GM21390 (cell line): ENCODE results near the gene TBC1D5.
A peak's percentile ranks its signal among the peaks of the same experiment; 100 is the strongest.
"Not testable (repeated sequence)": the region's sequence is repeated elsewhere in the genome, so short reads cannot be mapped to it uniquely, and the experiment has no call there.

Experiments
- ATAC-seq: cut with Tn5 transposase; IDR thresholded peaks from one replicate; pipeline ENCODE4 v1.9.1; 2021; ENCODE audit not compliant: unreplicated experiment

Gene TBC1D5

DNA sequence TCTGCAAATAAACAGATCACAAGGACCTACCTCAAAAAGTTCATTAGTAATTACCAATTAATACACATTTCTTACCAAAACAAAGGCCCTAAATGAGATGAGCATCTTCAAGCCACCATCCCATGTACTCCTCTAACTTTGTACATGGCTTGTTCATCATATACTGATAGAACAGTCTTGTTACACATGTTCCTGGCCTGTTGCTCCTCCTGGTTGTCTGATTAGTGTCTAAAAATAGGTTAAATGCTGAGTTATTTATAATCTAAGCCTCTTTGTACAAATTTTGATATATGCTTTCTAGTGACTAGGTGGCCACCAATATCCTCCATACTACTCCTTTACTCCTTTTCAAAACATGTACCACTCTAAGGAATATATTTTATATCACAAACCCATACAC, 25.0 kb downstream of the TBC1D5 start:
- no peak for ATAC-seq

DNA sequence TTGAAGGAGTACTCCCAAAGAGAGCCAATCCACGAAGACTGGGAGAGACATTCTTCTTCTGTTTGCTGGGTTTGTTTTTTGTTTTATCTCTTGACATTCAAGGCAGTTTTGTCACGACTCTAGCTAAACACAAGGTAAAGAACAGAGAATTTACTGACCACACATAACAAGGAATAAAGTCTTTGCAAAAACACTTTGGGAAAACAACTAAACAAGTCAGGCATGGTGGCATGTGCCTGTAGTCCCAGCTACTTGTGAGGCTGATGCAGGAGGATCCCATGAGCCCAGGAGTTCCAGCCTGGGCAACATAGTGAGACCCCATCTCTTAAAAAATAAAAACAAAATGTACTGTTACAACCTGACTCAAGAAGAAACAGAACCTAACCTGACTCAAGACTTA, 28.0 kb downstream of the TBC1D5 start:
- no peak for ATAC-seq

GRCh38 chr3:17709236-17709810, 33.1 kb downstream of the TBC1D5 start:
- ATAC-seq: no peak

DNA sequence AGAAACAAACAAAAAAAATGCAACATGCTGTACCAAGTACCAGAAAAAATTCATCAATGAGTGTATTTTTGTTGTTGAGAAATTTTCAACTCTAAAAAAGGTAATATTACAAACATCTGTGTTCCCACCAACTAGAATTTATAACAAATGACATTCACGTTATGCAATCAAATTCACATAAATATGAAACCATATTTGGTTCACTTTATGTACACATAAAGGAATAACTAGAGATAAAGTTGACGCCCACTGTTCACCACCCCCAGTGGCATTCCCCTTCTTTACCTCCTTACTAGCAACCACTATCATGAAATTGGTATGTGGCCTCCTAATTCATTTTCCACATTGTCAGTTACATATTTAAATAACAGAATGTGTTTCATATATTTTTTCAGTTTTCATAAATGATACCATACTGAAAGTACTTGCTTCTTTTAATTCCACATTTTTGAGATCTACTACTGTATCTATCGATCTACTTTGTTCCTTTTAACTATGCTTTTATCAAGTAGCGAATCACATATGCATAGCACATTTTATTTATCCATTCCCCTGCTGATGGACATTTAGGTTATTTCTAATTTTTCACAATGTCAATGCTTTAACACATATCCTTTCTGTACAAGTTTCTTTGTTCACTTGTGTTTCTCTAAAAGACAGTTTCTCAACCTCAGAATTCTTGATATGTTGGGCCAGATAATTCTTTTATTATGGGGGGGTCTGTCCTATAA, 34.5 kb downstream of the TBC1D5 start:
- ATAC-seq: no peak

GRCh38 chr3:17705991-17706390, 36.4 kb downstream of the TBC1D5 start:
- not testable (repeated sequence) for ATAC-seq

DNA sequence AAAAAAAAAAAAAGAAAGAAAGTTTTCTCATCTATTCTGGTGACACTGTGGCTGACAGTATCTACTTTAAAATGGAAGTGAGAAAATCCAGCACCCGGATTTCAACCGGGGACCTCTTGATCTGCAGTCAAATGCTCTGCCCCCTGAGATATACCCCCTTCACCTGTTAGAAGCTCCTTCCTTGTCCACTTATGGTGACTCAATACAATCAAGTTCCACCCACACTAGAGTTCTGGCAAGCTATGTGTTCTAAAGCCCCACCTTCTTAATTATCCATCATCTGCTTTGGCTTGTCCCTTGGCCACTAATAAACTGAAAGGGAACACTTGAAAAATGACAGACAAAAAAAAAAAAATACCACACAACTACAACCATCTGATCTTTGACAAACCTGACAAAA, 42.6 kb downstream of the TBC1D5 start:
- not testable (repeated sequence) for ATAC-seq

DNA sequence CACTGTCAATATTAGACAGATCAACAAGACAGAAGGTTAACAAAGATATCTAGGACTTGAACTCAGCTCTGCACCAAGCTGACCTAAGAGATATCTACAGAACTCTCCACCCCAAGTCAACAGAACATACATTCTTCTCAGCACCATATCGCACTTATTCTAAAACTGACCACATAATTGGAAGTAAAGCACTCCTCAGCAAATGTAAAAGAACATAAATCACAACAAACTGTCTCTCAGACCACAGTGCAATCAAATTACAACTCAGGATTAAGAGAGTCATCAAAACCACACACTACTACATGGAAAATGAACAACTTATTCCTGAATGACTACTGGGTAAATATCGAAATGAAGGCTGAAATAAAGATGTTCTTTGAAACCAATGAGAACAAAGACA, 46.8 kb downstream of the TBC1D5 start:
- not testable (repeated sequence) for ATAC-seq

DNA sequence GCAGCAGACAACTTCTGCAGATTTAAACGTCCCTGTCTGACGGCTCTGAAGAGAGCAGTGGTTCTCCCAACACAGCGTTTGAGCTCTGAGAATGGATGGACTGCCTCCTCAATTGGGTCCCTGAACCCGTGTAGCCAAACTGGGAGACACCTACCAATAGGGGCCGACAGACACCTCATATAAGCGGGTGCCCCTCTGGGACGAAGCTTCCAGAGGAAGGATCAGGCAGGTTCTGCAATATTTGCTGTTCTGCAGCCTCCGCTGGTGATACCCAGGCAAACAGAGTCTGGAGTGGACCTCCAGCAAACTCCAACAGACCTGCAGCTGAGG, 48.8 kb downstream of the TBC1D5 start:
- not testable (repeated sequence) for ATAC-seq

DNA sequence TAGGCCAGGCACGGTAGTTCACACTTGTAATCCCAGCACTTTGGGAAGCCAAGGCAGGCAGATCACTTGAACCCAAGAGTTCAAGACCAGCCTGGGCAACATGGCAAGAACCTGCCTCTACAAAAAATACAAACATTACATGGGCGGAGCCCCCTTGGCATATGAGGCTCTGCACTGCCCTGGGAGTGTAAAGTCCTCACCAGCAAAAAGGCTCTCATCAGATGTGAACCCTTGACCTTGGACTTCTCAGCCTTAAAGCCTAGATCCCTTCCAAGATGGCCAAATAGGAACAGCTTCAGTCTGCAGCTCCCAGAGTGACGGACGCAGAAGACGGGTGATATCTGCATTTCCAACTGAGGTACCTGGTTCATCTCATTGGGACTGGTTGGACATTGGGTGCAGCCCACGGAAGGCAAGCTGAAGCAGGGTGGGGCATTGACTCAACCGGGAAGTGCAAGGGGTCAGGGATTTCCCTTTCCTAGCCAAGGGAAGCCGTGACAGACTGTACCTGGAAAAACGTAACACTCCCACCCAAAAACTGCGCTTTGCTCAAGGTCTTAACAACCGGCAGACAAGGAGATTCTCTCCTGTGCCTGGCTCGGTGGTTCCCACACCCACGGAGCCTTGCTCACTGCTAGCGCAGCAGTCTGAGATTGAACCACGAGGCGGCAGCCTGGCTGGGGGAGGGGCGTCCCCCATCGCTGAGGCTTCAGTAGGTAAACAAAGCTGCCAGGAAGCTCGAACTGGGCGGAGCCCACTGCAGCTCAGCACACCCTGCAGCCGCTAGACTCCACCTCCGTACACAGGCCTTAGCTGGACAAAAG, 49.4 kb downstream of the TBC1D5 start:
- ATAC-seq: not testable (repeated sequence)

DNA sequence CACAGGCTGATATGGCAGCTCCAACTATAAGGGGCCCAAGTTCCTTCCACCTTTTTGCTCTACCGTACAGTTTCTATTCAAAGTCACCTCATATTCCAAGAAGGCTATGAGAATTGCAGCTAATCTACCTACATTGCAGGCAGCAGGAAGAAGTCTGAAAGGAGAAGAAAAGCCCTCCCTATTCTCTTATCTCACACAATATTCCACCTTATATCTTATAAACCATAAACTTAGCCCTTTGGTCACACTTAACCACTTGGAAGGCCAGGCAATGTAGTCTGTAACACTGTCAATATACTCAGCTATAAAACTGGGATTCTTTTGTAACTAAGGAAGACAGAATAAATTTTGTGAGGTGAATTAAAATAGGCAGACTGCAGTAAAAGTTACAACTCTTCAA, 54.9 kb downstream of the TBC1D5 start:
- no peak for ATAC-seq

GRCh38 chr3:17686613-17687012, 55.8 kb downstream of the TBC1D5 start:
- no peak for ATAC-seq

- no peak for ATAC-seq
Measured at GRCh38 chr3:17683542-17684207, 58.8 kb downstream of the TBC1D5 start.

- ATAC-seq: no peak
Measured at GRCh38 chr3:17680530-17680929, 61.9 kb downstream of the TBC1D5 start.

DNA sequence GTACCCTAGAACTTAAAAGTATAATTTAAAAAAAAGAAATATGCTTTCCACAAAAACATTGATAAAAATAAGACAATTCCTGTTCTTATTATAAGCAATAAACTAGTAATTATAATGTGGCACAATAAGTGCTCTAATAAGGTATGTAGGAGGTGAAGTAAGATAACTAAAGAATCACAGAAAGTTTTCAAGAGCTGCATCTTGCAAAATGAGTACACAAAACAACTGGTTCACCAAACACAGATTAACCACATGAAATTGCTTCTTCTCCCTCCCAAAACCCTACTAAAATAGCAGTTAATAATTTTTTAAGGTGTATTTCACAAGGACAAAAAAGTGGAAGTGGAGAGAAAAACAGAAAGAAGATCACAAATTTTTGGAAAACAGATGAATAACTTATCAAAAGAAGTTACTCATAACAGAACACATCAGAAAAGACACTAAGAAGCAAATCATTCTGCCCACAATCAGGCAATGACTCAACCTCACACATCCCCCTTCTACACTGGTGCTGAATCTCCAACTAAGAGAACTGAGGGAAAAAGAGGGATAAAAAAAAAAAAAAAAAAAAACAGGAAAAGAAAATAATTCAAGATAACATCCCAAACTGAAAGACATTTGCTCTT, 64.2 kb downstream of the TBC1D5 start:
- peak; percentile 82 for ATAC-seq

DNA sequence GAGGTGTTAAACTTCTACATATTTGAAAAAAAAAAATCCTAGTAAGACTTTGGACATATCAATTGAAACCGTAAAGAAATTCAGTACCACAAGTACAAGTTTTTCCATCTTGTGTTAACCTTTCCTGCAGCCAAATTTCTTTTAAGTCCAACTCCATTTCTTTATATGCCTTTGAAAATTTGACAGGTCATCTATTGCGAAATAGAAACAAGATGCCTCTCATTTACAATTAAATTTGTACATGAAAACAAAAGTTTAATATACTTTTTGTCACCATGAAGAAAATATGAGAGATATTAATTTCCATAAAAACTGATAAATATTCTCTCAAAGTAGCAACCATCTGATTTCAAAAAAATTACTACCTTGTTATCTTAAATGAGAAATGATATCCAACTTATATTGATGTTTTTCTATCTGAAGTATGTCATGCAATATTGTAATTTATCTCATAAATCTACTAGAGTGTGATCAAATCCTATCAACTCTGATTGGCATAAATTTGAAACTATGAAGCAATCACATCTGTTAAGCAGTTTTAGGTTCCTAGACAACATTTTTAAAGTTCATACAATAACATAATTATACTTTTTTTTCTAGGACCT, 68.2 kb downstream of the TBC1D5 start:
- no peak for ATAC-seq

DNA sequence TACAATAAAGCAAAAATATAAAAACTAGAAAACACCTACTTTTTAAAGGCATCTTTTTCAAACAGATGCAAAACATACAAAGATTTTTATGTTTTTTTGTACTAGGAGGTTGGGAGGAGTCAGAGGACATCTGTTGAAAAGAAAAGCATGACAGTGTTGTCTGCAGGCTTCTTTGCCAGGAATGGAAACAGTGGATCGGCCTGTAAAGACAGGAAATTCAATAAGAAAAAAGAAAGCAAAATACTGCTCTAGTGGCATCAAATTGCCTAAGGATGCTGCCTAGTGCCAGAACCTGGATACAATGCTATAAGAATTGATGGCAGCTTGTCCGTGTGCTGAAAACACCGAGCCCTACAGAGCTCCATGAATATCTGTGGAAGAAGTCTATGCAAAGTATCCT, 69.9 kb downstream of the TBC1D5 start:
- ATAC-seq: no peak

GRCh38 chr3:17670749-17671148, 71.7 kb downstream of the TBC1D5 start:
- no peak for ATAC-seq

DNA sequence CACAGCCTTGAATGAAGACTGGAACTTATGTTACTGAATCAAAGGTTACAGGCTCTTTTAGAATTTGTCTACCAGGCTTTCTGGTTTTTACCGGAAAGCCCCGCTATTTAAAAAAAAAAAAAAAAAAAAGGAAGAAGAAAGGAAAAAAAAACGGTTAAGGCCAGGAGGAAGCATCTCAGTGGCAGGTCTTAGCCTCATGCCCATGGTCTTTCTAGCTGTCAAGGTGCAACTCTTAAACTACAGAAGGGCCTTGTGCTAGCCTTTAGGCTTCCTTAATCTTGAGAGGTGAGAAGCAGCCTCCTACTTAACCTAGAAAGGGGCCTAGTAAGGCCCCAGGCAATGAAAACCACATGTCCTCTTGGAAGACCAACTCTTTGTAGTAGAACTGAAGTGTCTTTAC, 77.5 kb downstream of the TBC1D5 start:
- no peak for ATAC-seq

GRCh38 chr3:17656264-17656663, 86.2 kb downstream of the TBC1D5 start:
- ATAC-seq: no peak

DNA sequence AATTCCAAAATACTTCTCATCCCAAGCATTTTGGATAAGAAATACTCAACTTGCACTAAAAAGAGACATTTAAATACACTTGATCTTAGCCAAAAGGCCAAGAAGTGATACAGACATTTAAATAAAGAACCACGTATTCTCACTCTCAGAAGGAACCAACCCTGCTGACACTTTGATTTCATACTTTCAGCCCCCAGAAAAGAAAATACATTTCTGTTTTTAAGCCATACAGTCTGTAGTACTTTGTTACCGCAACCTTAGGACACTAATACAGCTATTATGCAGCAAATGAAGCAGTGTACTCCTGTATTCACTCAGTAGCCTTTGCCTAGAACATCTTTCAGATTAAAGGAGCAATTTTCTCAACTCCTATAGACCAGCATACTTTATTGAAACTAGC, 86.7 kb downstream of the TBC1D5 start:
- ATAC-seq: peak; percentile 93

DNA sequence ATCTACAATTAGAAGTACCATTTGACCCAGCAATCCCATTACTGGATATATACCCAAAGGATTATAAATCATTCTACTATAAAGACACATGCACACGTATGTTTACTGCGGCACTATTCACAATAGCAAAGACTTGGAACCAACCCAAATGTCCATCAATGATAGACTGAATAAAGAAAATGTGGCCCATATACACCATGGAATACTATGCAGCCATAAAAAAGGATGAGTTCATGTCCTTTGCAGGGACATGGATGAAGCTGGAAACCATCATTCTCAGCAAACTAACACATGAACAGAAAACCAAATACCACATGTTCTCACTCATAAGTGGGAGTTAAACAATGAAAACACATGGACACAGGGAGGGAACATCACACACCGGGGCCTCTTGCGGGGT, 92.7 kb downstream of the TBC1D5 start:
- not testable (repeated sequence) for ATAC-seq
